CD4-positive, alpha-beta T cell treated with Interleukin-1 beta for 1 hour (primary cell): Measurements from ENCODE around the gene PRR12.
A peak's percentile ranks its signal among the peaks of the same experiment; 100 is the strongest.
"Not testable (repeated sequence)": the region's sequence is repeated elsewhere in the genome, so short reads cannot be mapped to it uniquely, and the experiment has no call there.

ENCODE experiments used
- DNase-seq, 2 donors: peaks; one replicate each; pipeline ENCODE4 v3.0.0-alpha.2; 2020 to 2022

PRR12 gene

DNA sequence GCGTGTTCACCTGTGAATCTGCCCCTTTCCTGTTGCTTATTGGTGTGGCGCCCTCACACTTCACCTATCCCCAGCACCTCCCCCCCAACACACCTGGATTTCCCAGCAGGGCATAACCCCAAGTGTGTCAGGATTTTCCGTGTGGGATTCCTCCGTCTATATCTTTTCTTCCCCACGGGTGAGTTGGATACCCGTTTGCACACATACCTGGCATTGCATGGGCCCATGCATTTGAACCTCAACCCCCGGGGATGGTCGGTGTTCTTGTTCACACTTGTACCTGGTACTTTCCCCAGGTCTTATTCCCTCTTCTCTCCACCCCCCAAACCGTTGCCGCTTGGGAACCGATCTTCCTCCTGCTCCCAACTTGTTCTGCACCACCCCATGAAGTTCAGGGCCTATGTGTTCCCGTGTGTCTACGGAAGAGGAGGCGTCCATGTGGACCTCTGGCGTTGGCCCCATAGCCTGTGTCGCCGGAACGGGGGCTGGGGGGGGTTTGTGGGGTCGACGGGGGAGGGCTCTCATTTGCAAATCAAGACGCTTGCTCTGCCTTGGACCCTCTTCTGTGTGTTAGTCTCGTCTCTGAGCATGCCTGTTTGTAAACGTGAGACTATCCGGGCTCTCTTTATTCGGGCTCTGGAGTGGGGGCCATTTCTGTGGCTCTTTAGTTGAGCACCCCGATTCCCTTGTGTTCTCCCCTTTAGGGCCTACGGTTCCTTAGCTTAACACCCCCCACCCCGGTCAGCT, 1.7 kb downstream of the PRR12 start:
- peak in 1 of 2 donors; percentile 11 for DNase-seq

- peak; percentile 92 to 94 for DNase-seq
These were observed 2.5 kb downstream of the PRR12 start for GRCh38 chr19:49593233-49594113.

DNA sequence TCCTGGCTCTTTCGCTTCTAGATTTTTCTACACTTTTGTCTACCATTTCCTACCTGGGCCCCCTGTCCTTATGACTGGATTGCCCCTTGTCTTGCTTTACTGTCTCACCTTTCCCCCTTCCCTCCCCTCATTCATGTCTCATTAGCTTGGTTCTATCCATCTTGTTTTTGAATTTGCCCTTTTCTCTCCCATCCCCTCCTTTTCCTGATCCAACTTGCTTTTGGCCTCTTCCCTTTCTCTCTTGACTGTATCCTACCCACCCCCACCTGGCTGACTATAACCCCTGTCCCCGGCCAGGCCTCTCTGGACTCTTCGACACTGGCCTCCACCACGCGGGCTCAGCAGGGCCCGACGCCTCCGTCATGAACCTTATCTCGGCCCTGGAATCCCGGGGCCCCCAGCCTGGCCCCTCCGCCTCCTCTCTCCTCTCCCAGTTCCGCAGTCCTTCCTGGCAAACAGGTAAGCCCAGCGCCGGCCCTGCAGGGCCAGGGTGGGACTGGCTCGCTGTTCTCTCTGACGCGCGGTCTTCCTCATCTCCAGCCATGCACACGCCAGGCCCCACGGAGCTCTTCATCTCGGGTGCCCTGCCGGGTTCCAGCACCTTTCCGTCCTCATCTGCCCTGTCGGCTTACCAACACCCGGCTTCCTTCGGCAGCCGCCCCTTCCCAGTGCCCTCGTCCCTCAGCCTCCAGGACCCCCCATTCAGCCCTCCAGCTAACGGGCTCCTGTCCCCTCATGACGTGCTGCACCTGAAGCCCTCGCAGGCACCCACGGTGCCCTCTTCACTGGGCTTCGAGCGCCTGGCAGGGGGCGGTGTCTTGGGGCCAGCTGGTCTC, 3.4 kb downstream of the PRR12 start:
- DNase-seq: no peak

GRCh38 chr19:49594993-49595818, 4.2 kb downstream of the PRR12 start:
- DNase-seq: no peak

GRCh38 chr19:49595819-49596404, 4.9 kb downstream of the PRR12 start:
- no peak for DNase-seq

DNA sequence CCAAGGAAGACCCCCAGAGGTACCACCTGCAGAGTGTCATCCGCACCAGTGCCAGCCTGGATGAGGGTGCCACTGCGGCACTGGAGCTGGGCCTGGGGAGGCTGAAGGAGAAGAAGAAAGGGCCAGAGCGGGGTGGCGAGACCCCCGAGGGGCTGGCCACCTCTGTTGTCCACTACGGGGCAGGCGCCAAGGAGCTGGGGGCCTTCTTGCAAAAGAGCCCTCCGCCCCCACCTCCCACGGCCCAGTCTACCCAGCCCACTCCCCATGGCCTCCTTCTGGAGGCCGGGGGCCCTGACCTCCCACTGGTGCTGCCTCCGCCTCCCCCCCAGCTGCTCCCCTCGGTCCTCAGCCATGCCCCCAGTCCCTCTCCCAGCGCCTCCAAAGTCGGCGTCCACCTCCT, 5.4 kb downstream of the PRR12 start:
- no peak for DNase-seq

DNA sequence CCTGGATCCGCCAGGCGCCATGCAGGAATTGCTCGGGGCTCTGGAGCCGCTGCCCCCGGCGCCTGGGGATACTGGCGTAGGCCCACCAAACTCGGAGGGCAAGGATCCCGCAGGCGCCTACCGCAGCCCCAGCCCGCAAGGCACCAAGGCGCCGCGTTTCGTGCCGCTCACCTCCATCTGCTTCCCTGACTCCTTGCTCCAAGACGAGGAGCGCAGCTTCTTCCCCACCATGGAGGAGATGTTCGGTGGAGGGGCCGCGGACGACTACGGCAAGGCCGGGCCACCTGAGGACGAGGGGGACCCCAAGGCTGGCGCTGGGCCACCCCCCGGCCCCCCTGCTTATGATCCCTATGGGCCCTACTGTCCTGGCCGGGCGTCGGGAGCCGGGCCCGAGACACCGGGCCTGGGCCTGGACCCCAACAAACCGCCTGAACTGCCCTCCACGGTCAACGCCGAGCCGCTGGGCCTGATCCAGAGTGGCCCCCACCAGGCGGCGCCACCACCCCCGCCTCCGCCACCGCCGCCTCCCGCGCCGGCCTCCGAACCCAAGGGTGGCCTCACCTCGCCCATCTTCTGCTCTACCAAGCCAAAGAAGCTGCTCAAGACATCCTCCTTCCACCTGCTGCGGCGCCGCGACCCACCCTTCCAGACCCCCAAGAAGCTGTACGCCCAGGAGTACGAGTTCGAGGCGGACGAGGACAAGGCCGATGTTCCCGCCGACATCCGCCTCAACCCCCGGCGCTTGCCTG, 6.1 kb downstream of the PRR12 start:
- no peak for DNase-seq

DNA sequence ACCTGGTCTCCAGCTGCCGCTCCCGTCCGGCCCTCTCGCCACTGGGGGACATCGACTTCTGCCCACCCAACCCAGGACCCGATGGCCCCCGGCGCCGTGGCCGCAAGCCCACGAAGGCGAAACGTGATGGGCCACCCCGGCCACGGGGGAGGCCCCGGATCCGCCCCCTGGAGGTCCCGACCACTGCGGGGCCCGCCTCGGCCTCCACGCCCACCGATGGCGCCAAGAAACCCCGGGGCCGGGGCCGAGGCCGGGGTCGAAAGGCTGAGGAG, 6.7 kb downstream of the PRR12 start:
- DNase-seq: no peak

DNA sequence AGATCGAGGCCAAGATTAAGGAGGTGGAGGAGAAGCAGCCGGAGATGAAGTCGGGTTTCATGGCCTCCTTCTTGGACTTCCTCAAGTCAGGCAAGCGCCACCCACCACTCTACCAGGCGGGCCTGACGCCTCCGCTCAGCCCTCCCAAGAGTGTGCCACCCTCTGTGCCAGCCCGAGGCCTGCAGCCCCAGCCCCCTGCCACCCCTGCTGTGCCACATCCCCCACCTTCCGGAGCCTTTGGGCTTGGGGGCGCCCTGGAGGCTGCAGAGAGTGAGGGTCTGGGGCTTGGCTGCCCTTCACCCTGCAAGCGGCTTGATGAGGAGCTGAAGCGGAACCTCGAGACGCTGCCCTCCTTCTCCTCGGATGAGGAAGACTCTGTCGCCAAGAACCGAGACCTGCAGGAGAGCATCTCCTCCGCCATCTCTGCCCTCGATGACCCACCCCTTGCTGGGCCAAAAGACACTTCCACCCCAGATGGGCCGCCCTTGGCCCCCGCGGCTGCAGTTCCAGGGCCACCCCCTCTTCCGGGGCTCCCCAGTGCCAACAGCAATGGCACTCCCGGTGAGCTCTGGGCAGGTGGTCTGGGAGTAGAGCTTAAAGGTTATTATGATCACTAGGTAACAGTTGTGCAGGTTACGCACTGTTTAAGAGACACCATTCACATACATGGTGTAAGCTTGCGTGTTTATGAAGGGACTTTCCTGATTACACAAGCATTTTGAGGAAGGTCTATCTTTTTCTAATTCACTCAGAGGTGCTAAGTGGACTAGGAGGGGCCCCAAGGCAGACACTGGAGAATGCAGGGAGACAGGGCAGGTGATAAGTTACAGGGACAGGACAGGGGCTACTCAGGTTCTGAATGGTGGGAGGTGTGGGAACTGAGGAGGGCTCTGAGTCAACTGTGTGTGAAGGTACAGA, 8.7 kb downstream of the PRR12 start:
- DNase-seq: no peak

DNA sequence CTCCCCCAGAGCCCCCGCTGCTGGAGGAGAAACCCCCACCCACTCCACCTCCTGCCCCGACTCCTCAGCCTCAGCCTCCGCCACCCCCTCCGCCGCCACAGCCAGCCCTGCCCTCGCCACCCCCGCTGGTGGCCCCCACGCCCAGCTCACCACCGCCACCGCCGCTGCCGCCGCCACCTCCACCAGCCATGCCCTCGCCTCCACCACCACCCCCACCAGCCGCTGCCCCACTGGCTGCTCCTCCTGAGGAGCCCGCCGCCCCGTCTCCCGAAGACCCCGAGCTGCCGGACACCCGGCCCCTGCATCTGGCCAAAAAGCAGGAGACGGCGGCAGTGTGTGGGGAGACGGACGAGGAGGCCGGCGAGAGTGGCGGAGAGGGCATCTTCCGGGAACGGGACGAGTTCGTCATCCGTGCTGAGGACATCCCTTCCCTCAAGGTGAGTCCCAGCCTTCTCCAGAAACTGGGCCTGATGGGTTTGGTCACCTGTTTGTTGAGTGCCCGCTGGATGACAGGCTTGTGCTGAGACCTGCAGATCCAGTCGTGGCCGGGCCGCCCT, 10.6 kb downstream of the PRR12 start:
- DNase-seq: no peak

DNA sequence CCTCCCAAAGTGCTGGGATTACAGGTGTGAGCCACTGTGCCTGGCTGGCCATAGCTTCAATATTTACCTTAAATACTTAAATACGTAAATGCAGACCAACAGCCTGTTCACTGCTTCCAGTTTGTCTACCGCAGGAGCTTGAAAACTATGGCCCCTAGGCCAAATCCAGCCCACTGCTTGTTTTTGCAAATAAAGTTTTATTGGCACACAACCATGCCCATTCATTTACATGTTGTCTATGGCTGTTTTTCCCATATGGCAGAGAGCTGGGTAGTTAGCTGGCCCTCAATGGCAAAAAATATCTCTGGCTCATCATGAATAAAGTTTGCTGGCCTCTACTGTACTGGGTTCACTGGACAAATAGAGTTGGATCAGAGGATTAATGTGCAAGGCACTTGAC, 11.8 kb downstream of the PRR12 start:
- no peak for DNase-seq

GRCh38 chr19:49605605-49606004, 14.6 kb downstream of the PRR12 start:
- no peak for DNase-seq

GRCh38 chr19:49609499-49610092, 18.6 kb downstream of the PRR12 start:
- no peak for DNase-seq

GRCh38 chr19:49613374-49613773, 22.4 kb downstream of the PRR12 start:
- no peak for DNase-seq

DNA sequence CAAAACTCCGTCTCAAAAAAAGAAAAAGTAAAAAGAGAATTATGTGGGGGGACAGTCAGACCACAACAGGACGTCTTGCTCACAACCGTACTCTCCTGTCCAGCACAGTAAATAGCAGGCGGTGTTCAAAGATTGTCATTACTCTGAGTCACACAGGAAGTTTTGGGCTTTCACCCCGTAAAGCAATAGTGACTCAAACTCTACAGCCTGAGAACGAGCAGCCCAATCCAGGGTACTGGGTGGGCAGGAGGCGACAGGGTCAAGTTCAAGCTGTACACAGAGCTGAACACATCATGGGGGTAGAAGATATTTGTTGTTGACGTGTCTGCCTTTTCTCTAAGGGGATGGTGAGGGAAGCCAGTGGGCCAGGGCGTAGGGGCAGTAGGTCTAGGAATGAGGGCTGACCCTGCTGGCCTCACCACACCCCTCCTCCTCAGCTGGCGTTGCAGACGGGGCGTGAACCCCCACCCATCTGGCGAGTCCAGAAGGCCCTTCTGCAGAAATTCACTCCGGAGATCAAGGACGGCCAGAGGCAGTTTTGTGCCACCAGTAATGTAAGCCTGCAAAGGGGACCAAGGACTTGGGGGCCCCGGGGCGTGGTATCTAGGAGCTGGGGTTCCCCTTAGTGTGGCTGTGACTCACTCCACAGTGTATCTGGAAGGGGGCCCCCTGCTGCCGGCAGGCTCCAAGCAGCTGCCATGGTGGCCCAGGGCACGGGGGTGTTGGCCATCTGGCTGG, 23.3 kb downstream of the PRR12 start:
- no peak for DNase-seq

DNA sequence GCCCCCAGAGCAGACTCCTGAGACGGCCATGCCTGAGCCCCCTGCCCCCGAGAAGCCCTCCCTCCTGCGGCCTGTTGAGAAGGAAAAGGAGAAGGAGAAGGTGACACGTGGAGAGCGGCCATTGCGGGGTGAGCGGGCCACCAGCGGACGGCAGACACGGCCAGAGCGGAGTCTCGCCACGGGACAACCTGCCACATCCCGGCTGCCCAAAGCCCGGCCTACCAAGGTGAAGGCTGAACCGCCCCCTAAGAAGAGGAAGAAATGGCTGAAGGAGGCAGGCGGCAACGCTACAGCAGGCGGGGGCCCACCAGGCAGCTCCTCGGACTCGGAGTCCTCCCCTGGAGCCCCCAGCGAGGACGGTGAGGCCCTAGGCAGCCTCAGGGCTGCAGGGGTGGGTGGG, 24.9 kb downstream of the PRR12 start:
- DNase-seq: no peak

DNA sequence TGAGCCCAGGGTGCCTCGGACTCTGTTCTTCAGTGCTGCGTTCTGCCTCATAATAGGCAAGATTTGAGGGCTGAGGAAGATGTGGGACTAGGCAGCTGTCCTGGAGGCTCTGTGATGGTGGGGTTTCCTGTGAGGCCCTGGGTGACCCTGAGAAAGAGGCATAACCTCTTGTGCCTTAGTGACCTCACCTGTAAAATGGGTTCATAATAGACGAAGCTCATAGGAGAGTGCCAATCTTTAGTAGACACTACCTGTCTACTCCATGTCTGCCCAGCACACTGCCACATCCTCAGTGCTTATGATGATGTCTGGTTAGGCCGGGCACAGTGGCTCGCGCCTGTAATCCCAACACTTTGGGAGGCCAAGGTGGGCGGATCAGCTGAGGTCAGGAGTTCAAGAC, 25.6 kb downstream of the PRR12 start:
- DNase-seq: no peak

DNA sequence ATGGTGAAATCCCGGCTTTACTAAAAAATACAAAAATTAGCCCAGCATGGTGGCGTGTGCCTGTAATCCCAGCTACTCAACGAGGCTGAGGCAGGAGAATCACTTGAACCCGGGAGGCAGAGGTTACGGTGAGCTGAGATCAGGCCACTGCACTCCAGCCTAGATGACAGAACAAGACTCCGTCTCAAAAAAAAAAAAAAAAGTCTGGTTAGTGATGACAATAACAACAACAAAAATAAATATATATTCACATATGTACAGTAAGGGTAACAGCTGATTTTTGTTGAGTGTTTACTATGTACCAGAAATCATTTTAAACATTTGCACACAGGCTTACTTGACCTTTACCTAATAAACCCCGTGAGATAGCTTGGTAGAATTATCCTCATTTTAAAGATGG, 26.0 kb downstream of the PRR12 start:
- no peak for DNase-seq

DNA sequence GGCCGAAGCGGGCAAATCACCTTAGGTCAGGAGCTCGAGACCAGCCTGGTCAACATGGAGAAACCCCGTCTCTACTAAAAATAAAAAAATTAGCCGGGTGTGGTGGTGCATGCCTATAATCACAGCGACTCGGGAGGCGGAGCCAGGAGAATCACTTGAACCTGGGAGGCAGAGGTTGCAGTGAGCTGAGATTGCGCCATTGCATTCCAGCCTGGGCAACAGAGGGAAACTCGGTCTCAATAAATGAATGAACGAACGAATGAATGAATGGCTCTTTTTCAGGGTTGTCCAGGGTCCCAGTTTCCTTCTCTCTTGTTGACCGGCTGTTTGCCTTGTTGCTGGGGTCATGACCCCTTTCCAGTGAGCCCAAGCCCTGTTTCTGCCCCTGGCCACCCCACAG, 26.9 kb downstream of the PRR12 start:
- not testable (repeated sequence) for DNase-seq
